ENCODE measurements around the gene SLC4A4. TPM values are rescaled to one million over a fixed set of nuclear protein-coding genes. Genes with fewer than 3 reads are reported as not detected.

SLC4A4 gene
- total RNA-seq, 1 donor from 2014 or later: 37.7 TPM

- Mint-ChIP-seq H3K9me3 (ENCODE audit: unreplicated experiment) (no peaks in the 10 kb centered on the region), H3K27ac (ENCODE audit: unreplicated experiment) (peak overlapping the region; percentile 23), H3K4me1 (ENCODE audit: unreplicated experiment) (peaks cover 37% of the 10 kb centered on the region), H3K27me3 (ENCODE audit: unreplicated experiment) (no peaks in the 10 kb centered on the region), H3K36me3 (ENCODE audit: unreplicated experiment) (peaks cover 27% of the 10 kb centered on the region), H3K4me3 (ENCODE audit: unreplicated experiment) (no peak overlapping the region)
- TF ChIP-seq CTCF (IDR thresholded peaks at IDR 0.05): no peak
- DNase-seq (ENCODE audit: extremely low spot score, unreplicated experiment): no peak
Measured at GRCh38 chr4:71456841-71457240, 118.0 kb downstream of the SLC4A4 start.

DNA sequence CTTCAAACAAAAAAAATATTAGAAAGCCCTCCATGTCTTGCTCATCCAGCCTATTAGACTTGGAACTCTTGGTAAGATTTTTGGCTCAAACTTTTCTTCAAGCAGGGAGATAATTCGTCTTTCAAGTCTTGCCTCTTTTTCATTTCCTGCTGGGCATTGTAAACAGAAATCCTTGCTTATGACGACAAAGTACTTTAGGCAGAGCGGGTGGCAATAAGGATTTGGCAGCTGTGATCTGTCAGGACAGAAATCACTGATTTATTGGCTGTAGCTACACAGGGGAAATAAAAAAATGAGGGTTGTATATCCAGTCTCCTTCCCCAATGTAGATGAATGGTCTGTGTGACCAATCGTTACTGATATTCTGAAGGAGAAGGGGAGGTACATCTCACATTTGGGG is 121.6 kb downstream of the SLC4A4 start:
- peaks cover 12% of the 10 kb centered on the region for H3K36me3 Mint-ChIP-seq (ENCODE audit: unreplicated experiment)

DNA sequence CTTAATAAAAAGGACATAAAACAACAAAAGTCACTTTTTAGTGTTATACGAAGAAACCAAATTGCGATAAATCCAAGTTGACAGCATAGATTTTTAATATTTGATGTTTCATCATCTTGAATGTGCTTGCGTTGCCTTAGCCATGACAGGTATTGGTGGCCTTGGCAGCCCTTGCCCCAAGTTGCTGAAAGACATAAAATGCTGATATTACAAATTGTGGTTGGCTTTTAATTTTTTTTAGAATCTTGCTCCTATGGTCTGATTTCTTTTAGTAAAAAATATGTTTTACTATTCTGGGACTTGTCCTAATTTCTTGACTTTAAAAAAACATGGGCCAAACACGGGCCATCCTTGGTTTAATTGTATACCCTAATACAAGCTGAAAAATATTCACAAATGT is 122.6 kb downstream of the SLC4A4 start:
- TF ChIP-seq CTCF (IDR thresholded peaks at IDR 0.05): no peak
- Mint-ChIP-seq H3K4me1 (ENCODE audit: unreplicated experiment) (peaks cover 17% of the 10 kb centered on the region), H3K4me3 (ENCODE audit: unreplicated experiment) (no peak overlapping the region), H3K27ac (ENCODE audit: unreplicated experiment) (no peak overlapping the region), H3K27me3 (ENCODE audit: unreplicated experiment) (no peaks in the 10 kb centered on the region), H3K36me3 (ENCODE audit: unreplicated experiment) (peaks cover 8% of the 10 kb centered on the region), H3K9me3 (ENCODE audit: unreplicated experiment) (no peaks in the 10 kb centered on the region)
- no peak for DNase-seq (ENCODE audit: extremely low spot score, unreplicated experiment)

More for the DNA sequence above, 121.6 kb downstream of the SLC4A4 start:
- no peak for TF ChIP-seq CTCF (IDR thresholded peaks at IDR 0.05)
- peak overlapping the region; percentile 67 for H3K27ac Mint-ChIP-seq (ENCODE audit: unreplicated experiment)
- DNase-seq (ENCODE audit: extremely low spot score, unreplicated experiment): no peak
- H3K27me3 Mint-ChIP-seq (ENCODE audit: unreplicated experiment): no peaks in the 10 kb centered on the region
- H3K4me1 Mint-ChIP-seq (ENCODE audit: unreplicated experiment): peaks cover 22% of the 10 kb centered on the region
- H3K4me3 Mint-ChIP-seq (ENCODE audit: unreplicated experiment): peak overlapping the region; percentile 42
- no peaks in the 10 kb centered on the region for H3K9me3 Mint-ChIP-seq (ENCODE audit: unreplicated experiment)

DNA sequence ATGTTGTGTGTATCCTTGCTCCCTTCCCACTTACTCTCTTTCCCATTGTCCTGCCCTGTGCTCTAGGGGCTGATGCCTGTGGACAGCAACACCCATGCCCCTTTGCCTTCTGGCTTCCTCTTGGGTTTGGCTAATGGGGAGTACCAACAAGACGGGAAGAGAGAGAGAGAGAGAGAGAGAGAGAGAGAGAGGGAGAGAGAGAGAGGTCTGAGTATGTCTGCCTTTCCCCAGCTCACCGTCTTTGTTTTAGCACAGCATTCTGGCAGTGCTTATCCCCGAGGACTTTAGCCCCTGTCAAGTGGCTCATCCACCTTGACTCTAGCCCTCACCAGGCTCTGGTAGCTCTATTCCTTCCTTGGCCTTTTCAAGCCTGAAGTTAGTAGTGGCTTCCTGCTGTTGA is 128.0 kb downstream of the SLC4A4 start:
- TF ChIP-seq CTCF (IDR thresholded peaks at IDR 0.05): no peak
- H3K4me1 Mint-ChIP-seq (ENCODE audit: unreplicated experiment): peaks cover 29% of the 10 kb centered on the region
- no peaks in the 10 kb centered on the region for H3K9me3 Mint-ChIP-seq (ENCODE audit: unreplicated experiment)
- H3K27ac Mint-ChIP-seq (ENCODE audit: unreplicated experiment): no peak overlapping the region
- no peak overlapping the region for H3K4me3 Mint-ChIP-seq (ENCODE audit: unreplicated experiment)
- no peak for DNase-seq (ENCODE audit: extremely low spot score, unreplicated experiment)
- H3K27me3 Mint-ChIP-seq (ENCODE audit: unreplicated experiment): no peaks in the 10 kb centered on the region
- peaks cover 20% of the 10 kb centered on the region for H3K36me3 Mint-ChIP-seq (ENCODE audit: unreplicated experiment)

DNA sequence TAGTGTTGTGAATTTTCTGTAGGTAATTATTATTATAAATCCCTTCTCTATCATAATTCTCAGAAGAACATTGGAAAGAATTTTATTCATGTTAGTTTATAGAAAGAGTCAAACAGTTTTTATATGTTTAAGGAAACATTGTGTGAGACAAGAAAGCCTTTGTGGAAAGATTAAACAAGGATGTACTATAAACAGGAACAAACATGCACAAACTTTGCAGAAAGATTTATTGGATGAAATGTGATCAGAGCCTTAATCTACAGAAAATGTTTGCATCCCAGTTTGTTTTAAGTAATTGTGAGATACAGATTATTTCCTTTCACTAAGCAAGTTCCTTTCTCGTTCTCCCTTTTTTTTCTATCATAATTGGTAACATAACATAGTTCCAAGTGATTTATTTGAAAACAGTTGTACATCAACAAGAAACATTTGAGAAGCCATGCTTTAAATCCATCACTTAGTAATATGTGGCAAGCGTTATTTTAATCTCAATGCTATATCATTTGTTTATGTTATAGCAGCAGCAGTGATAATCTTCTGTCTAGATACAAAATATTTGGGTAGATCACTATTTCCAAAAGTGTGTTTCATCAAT is 129.4 kb downstream of the SLC4A4 start:
- Mint-ChIP-seq H3K27ac (ENCODE audit: unreplicated experiment) (peak overlapping the region; percentile 3), H3K4me3 (ENCODE audit: unreplicated experiment) (no peak overlapping the region), H3K9me3 (ENCODE audit: unreplicated experiment) (peaks cover 3% of the 10 kb centered on the region), H3K4me1 (ENCODE audit: unreplicated experiment) (peaks cover 42% of the 10 kb centered on the region), H3K36me3 (ENCODE audit: unreplicated experiment) (peaks cover 25% of the 10 kb centered on the region), H3K27me3 (ENCODE audit: unreplicated experiment) (no peaks in the 10 kb centered on the region)
- no peak for TF ChIP-seq CTCF (IDR thresholded peaks at IDR 0.05)
- no peak for DNase-seq (ENCODE audit: extremely low spot score, unreplicated experiment)
